ENCODE measurements around the gene FAM162B. TPM values are rescaled to one million over a fixed set of nuclear protein-coding genes. Genes with fewer than 3 reads are reported as not detected.

The FAM162B gene
- not detected in 5 replicates for total RNA-seq (2022; extraction: Qiagen RNA extraction; ENCODE audit: low read depth)

GRCh38 chr6:116764961-116765841 lies at the start of gene FAM162B:
FAM162B (minus strand) TSS chr6:116765719; CDS start chr6:116765576, 143 bp downstream.

Other genes starting within 250 kb of the FAM162B start
- gene TRAPPC3L, start 220.0 kb downstream of the FAM162B start, total RNA-seq (2022; extraction: Qiagen RNA extraction; ENCODE audit: low read depth) = not detected in 5 replicates
- gene CALHM4, start 212.0 kb downstream of the FAM162B start, total RNA-seq (2022; extraction: Qiagen RNA extraction; ENCODE audit: low read depth) = not detected in 5 replicates
- 23.9 to 37.0 TPM (median 33.2 TPM) in 5 replicates for gene RWDD1, start 194.2 kb downstream of the FAM162B start, total RNA-seq (2022; extraction: Qiagen RNA extraction; ENCODE audit: low read depth)
- 0.14 to 0.26 TPM (median 0.17 TPM) in 5 replicates for gene RSPH4A, start 149.2 kb downstream of the FAM162B start, total RNA-seq (2022; extraction: Qiagen RNA extraction; ENCODE audit: low read depth)
- gene ZUP1, start 97.0 kb downstream of the FAM162B start, total RNA-seq (2022; extraction: Qiagen RNA extraction; ENCODE audit: low read depth) = 5.8 to 8.7 TPM (median 6.4 TPM) in 5 replicates
- 0.76 to 1.9 TPM (median 1.6 TPM) in 5 replicates for gene KPNA5, start 84.5 kb downstream of the FAM162B start, total RNA-seq (2022; extraction: Qiagen RNA extraction; ENCODE audit: low read depth)
- not detected in 5 replicates for gene GPRC6A, start 63.4 kb upstream of the FAM162B start, total RNA-seq (2022; extraction: Qiagen RNA extraction; ENCODE audit: low read depth)
- not detected in 5 replicates for gene RFX6, start 111.5 kb upstream of the FAM162B start, total RNA-seq (2022; extraction: Qiagen RNA extraction; ENCODE audit: low read depth)

All from A549 treated with ZK216348 at 1 μM for 4 hours (cell line).